WTC11 (cell line): ENCODE results near the gene MON1A. TPM values are rescaled to one million over a fixed set of nuclear protein-coding genes. Genes with fewer than 3 reads are reported as not detected.

Source experiments
- ATAC-seq: fragments of 200-7000 bp; cut with Tn5 transposase; 2 replicates; pipeline ENCODE4 v1.10.0; 2021; ENCODE audit warnings: mild to moderate bottlenecking, moderate library complexity
- CTCF ChIA-PET: fragments of 300-600 bp; sonication (Branson Sonifier 250); formaldehyde crosslinking; loops from one replicate; lab custom pipeline; 2021; ENCODE audit warnings: antibody characterized with exemption; lab: Charles Lee
- POLR2A ChIA-PET: fragments of 350-600 bp; sonication (Branson Sonifier 250); formaldehyde crosslinking; loops from one replicate; lab custom pipeline; 2021; ENCODE audit warnings: antibody characterized with exemption; lab: Charles Lee
- DNase-seq: peaks from one replicate; pipeline ENCODE4 v3.0.0; 2021; ENCODE audit warnings: low spot score
- H3K27ac Mint-ChIP-seq: 2 replicates; pipeline ENCODE4 v1.8.0; 2021; ENCODE audit warnings: mixed read lengths
- H3K27me3 Mint-ChIP-seq: 2 replicates; pipeline ENCODE4 v1.8.0; 2021; ENCODE audit warnings: low read depth, mild to moderate bottlenecking, moderate library complexity, mixed read lengths
- H3K36me3 Mint-ChIP-seq: 2 replicates; pipeline ENCODE4 v1.8.0; 2021; ENCODE audit warnings: mixed read lengths
- H3K4me1 Mint-ChIP-seq: 2 replicates; pipeline ENCODE4 v1.8.0; 2022; ENCODE audit warnings: mixed read lengths
- H3K4me3 Mint-ChIP-seq: 2 replicates; pipeline ENCODE4 v1.8.0; 2021; ENCODE audit warnings: mild to moderate bottlenecking, moderate library complexity, mixed read lengths
- H3K9me3 Mint-ChIP-seq: 2 replicates; pipeline ENCODE4 v1.8.0; 2021; ENCODE audit warnings: mixed read lengths
- ATF3 ChIP-seq: sonication (generic); formaldehyde crosslinking; conservative IDR thresholded peaks from 2 replicates; pipeline ENCODE4 v1.8.1; 2022; ENCODE audit warnings: mild to moderate bottlenecking, missing genetic modification reagents
- CREB1 ChIP-seq: sonication (generic); formaldehyde crosslinking; IDR thresholded peaks from 2 replicates; pipeline ENCODE4 v1.8.0; 2023; ENCODE audit warnings: mild to moderate bottlenecking, missing genetic modification reagents
- CREM ChIP-seq: sonication (generic); formaldehyde crosslinking; IDR thresholded peaks from 2 replicates; pipeline ENCODE4 v1.8.1; 2022; ENCODE audit warnings: mild to moderate bottlenecking, missing genetic modification reagents, moderate library complexity
- E2F1 ChIP-seq: sonication (generic); formaldehyde crosslinking; IDR thresholded peaks from 2 replicates; pipeline ENCODE4 v1.8.0; 2022; ENCODE audit warnings: mild to moderate bottlenecking, missing genetic modification reagents
- IRF2 ChIP-seq: sonication (generic); formaldehyde crosslinking; IDR thresholded peaks from 2 replicates; pipeline ENCODE4 v1.8.0; 2022; ENCODE audit warnings: low read depth, missing genetic modification reagents, borderline replicate concordance
- JAZF1 ChIP-seq: fragments of 250-450 bp; sonication (Bioruptor Pico); IDR thresholded peaks from 2 replicates; pipeline ENCODE4 v1.9.0; 2021; ENCODE audit warnings: moderate library complexity, mild to moderate bottlenecking, inconsistent platforms
- KAT7 ChIP-seq: sonication (generic); formaldehyde crosslinking; IDR thresholded peaks from 2 replicates; pipeline ENCODE4 v1.8.1; 2023; ENCODE audit warnings: missing genetic modification reagents, mild to moderate bottlenecking, borderline replicate concordance
- MYBL2 ChIP-seq: sonication (generic); formaldehyde crosslinking; IDR thresholded peaks from 2 replicates; pipeline ENCODE4 v1.8.1; 2023; ENCODE audit warnings: mild to moderate bottlenecking, moderate library complexity, missing genetic modification reagents
- NFATC4 ChIP-seq: fragments of 250-450 bp; sonication (Bioruptor Pico); IDR thresholded peaks from 2 replicates; pipeline ENCODE4 v1.9.0; 2021; ENCODE audit warnings: mild to moderate bottlenecking
- NFE2L1 ChIP-seq: sonication (generic); formaldehyde crosslinking; IDR thresholded peaks from 2 replicates; pipeline ENCODE4 v1.8.1; 2023; ENCODE audit warnings: missing genetic modification reagents
- NFYB ChIP-seq: sonication (generic); formaldehyde crosslinking; conservative IDR thresholded peaks from 2 replicates; pipeline ENCODE4 v1.8.0; 2022; ENCODE audit warnings: low read depth, missing genetic modification reagents
- NR2C2 ChIP-seq: sonication (generic); formaldehyde crosslinking; IDR thresholded peaks from 2 replicates; pipeline ENCODE4 v1.8.0; 2022; ENCODE audit warnings: mild to moderate bottlenecking, missing genetic modification reagents
- NR3C1 ChIP-seq: sonication (generic); formaldehyde crosslinking; conservative IDR thresholded peaks from 2 replicates; pipeline ENCODE4 v1.8.1; 2023; ENCODE audit warnings: low read depth, mild to moderate bottlenecking, missing genetic modification reagents
- PREB ChIP-seq: sonication (generic); formaldehyde crosslinking; IDR thresholded peaks from 2 replicates; pipeline ENCODE4 v1.8.1; 2022; ENCODE audit warnings: mild to moderate bottlenecking, missing genetic modification reagents, moderate library complexity, borderline replicate concordance
- RELA ChIP-seq: sonication (generic); formaldehyde crosslinking; IDR thresholded peaks from 2 replicates; pipeline ENCODE4 v1.8.1; 2022; ENCODE audit warnings: missing genetic modification reagents, mild to moderate bottlenecking, borderline replicate concordance
- SMAD4 ChIP-seq: sonication (generic); formaldehyde crosslinking; IDR thresholded peaks from 2 replicates; pipeline ENCODE4 v1.8.0; 2022; ENCODE audit warnings: mild to moderate bottlenecking, missing genetic modification reagents
- SOX15 ChIP-seq: fragments of 250-450 bp; sonication (Bioruptor Pico); IDR thresholded peaks from 2 replicates; pipeline ENCODE4 v1.9.0; 2021; ENCODE audit warnings: mild to moderate bottlenecking
- STAT6 ChIP-seq: sonication (generic); formaldehyde crosslinking; conservative IDR thresholded peaks from 2 replicates; pipeline ENCODE4 v1.8.1; 2023; ENCODE audit warnings: mild to moderate bottlenecking, low read depth, missing genetic modification reagents, moderate library complexity
- TCF7 ChIP-seq: sonication (generic); formaldehyde crosslinking; IDR thresholded peaks from 2 replicates; pipeline ENCODE4 v1.8.0; 2022; ENCODE audit warnings: mild to moderate bottlenecking, low read depth, missing genetic modification reagents, moderate library complexity
- TP53 ChIP-seq: sonication (generic); formaldehyde crosslinking; IDR thresholded peaks from 2 replicates; pipeline ENCODE4 v1.8.1; 2023; ENCODE audit warnings: mild to moderate bottlenecking, missing genetic modification reagents
- ZMAT4 ChIP-seq: fragments of 250-450 bp; sonication (Bioruptor Pico); IDR thresholded peaks from 2 replicates; pipeline ENCODE4 v1.9.0; 2021; ENCODE audit warnings: mild to moderate bottlenecking
- ZNF219 ChIP-seq: sonication (generic); formaldehyde crosslinking; IDR thresholded peaks from 2 replicates; pipeline ENCODE4 v1.8.0; 2023; ENCODE audit warnings: missing genetic modification reagents, mild to moderate bottlenecking, borderline replicate concordance
- ZNF232 ChIP-seq: sonication (generic); formaldehyde crosslinking; IDR thresholded peaks from 2 replicates; pipeline ENCODE4 v1.8.0; 2022; ENCODE audit warnings: mild to moderate bottlenecking, missing genetic modification reagents
- ZNF416 ChIP-seq: fragments of 250-450 bp; sonication (Bioruptor Pico); IDR thresholded peaks from 2 replicates; pipeline ENCODE4 v1.9.0; 2021; ENCODE audit warnings: mild to moderate bottlenecking, inconsistent platforms
- ZNF532 ChIP-seq: fragments of 250-450 bp; sonication (Bioruptor Pico); IDR thresholded peaks from 2 replicates; pipeline ENCODE4 v1.9.0; 2021; ENCODE audit warnings: mild to moderate bottlenecking, borderline replicate concordance
- ZSCAN18 ChIP-seq: fragments of 250-450 bp; sonication (Bioruptor Pico); IDR thresholded peaks from 2 replicates; pipeline ENCODE4 v2.1.2; 2022; ENCODE audit warnings: mild to moderate bottlenecking, moderate library complexity
- total RNA-seq: library from RNA; stranded (reverse); gene quantifications from 3 replicates; pipeline ENCODE4 v1.2.3, GENCODE V29; 2021

The MON1A gene
- total RNA-seq, 1 experiment from 2014 or later: 8.6 TPM

- peak overlapping the region; percentile 70; the same call in 1 of the 2 replicates for H3K27ac Mint-ChIP-seq
- H3K36me3 Mint-ChIP-seq: no peaks in the 10 kb centered on the region
- no peaks in the 10 kb centered on the region for H3K9me3 Mint-ChIP-seq
- peak overlapping the region; percentile 65 for H3K4me3 Mint-ChIP-seq
- peak; percentile 78 for DNase-seq
- ChIA-PET CTCF (interaction anchor here (0.6 to 6.0 kb wide), 16 partner anchors 10 to 178 kb away, joined by 3 to 37 read pairs (median 6); partner anchors contain the start of genes INKA1, MON1A, MST1 and RNF123), POLR2A (interaction anchor here (0.5 to 1.8 kb wide), 6 partner anchors 10 to 148 kb away, joined by 3 to 10 read pairs (median 3); partner anchors contain the start of gene AMIGO3)
- H3K4me1 Mint-ChIP-seq: peaks cover 44% of the 10 kb centered on the region
- H3K27me3 Mint-ChIP-seq: peaks cover 4% of the 10 kb centered on the region
- ATAC-seq: peak; percentile 56
- TF ChIP-seq NR3C1: peak; percentile 76; the same call in 1 of the 2 replicates
- TF ChIP-seq ZNF219 (CRISPR knock-in tag): peak; percentile 77; the same call in 1 of the 2 replicates
- TF ChIP-seq KAT7 (CRISPR knock-in tag): no peak
- TF ChIP-seq SOX15: no peak
- TF ChIP-seq NR2C2 (CRISPR knock-in tag): no peak
- TF ChIP-seq ATF3 (CRISPR knock-in tag): no peak
- no peak for TF ChIP-seq ZNF416 (CRISPR knock-in tag)
- no peak for TF ChIP-seq JAZF1 (CRISPR knock-in tag)
- no peak for TF ChIP-seq RELA (CRISPR knock-in tag)
- no peak for TF ChIP-seq PREB
- TF ChIP-seq TP53 (CRISPR knock-in tag): peak; percentile 67; the same call in 1 of the 2 replicates
- TF ChIP-seq CREB1 (CRISPR knock-in tag): peak; percentile 56; the same call in 1 of the 2 replicates
- no peak for TF ChIP-seq ZMAT4 (CRISPR knock-in tag)
- TF ChIP-seq IRF2 (CRISPR knock-in tag): no peak
- TF ChIP-seq NFE2L1 (CRISPR knock-in tag): peak; percentile 74
- no peak for TF ChIP-seq MYBL2 (CRISPR knock-in tag)
- TF ChIP-seq NFATC4 (CRISPR knock-in tag): no peak
- no peak for TF ChIP-seq TCF7 (CRISPR knock-in tag)
- no peak for TF ChIP-seq ZSCAN18 (CRISPR knock-in tag)
- TF ChIP-seq NFYB (CRISPR knock-in tag): 0 out of 2 replicates have a peak, but pooled peaks have one; percentile 28
- peak; percentile 96 for TF ChIP-seq ZNF232 (CRISPR knock-in tag)
- TF ChIP-seq ZNF532 (CRISPR knock-in tag): no peak
- TF ChIP-seq SMAD4 (CRISPR knock-in tag): peak; percentile 73; the same call in 1 of the 2 replicates
- peak; percentile 65; the same call in 1 of the 2 replicates for TF ChIP-seq E2F1
- peak; percentile 85; the same call in 1 of the 2 replicates for TF ChIP-seq CREM (CRISPR knock-in tag)
- no peak for TF ChIP-seq STAT6 (CRISPR knock-in tag)
Observed at GRCh38 chr3:49867871-49868321, 61.7 kb downstream of the MON1A start.
